Mucosa of descending colon (tissue), 3 donors: ENCODE measurements around the gene BID. TPM values are rescaled to one million over a fixed set of nuclear protein-coding genes. Genes with fewer than 3 reads are reported as not detected.

Source experiments
- ATAC-seq: fragments of 200-7000 bp; cut with Tn5 transposase; one replicate; pipeline ENCODE4 v1.9.1; 2020; ENCODE audit warnings: mild to moderate bottlenecking, moderate library complexity
- DNase-seq, 3 donors: peaks; one replicate each; pipeline ENCODE4 v3.0.0-alpha.2; 2020
- H3K36me3 ChIP-seq: fragments of 200-600 bp; one replicate; pipeline ENCODE4 v1.8.0; 2021; ENCODE audit warnings: low read depth, mild to moderate bottlenecking
- H3K4me1 ChIP-seq: fragments of 200-600 bp; one replicate; pipeline ENCODE4 v1.8.0; 2021; ENCODE audit warnings: low read depth, mild to moderate bottlenecking
- H3K4me3 ChIP-seq: fragments of 200-600 bp; one replicate; pipeline ENCODE4 v1.8.0; 2021; ENCODE audit warnings: mild to moderate bottlenecking
- H3K9me3 ChIP-seq: fragments of 200-600 bp; one replicate; pipeline ENCODE4 v1.8.0; 2021; ENCODE audit warnings: mild to moderate bottlenecking
- intact Hi-C, 2 donors: fragments of 100-400 bp; cut with DNase I in 1 of 2; cut with micrococcal nuclease in 1 of 2; formaldehyde crosslinking; loops; one replicate each; pipeline versions ENCODE4 v1.11.0 to v1.11.1; 2022; cut with DNase I, micrococcal nuclease
- total RNA-seq, 3 donors: library from RNA; stranded (reverse); fragmentation: NEBNext Ultra II Directional in 2 of 3; extraction: Animal tissue kit (Norgen Biotek cat#: 25700) in 2 of 3; gene quantifications; one replicate each; pipeline versions ENCODE4 v1.2.1 to v1.2.4, GENCODE V29; 2021 to 2023
- TF ChIP-seq, protein P1 (sequence below): fragments of 200-600 bp; IDR thresholded peaks from one replicate; pipeline ENCODE4 v1.8.0; 2022; ENCODE audit warnings: antibody characterized with exemption, mild to moderate bottlenecking
- donor health status: DM: no; HTN: no; CAD: no; lungs with moderate emphysema.
- donor health status: DM: no; HTN: no; CAD: no.
- donor health status: DM: no; HTN: yes; CAD: no.

Gene BID
- total RNA-seq, 3 donors from 2014 or later, result 17.9 to 35.0 (median 21.8) TPM

GRCh38 chr22:17773606-17774205 is 563 bp downstream of the BID start:
- DNase-seq (peak; percentile 62 to 82 (median 74)), ATAC-seq (peak; percentile 68)
- intact Hi-C loops, result no loop called here
- Histone ChIP-seq H3K4me3 (peak overlapping the region; percentile 80), H3K4me1 (peaks cover 26% of the 10 kb centered on the region), H3K36me3 (no peaks in the 10 kb centered on the region), H3K9me3 (no peaks in the 10 kb centered on the region)
- TF ChIP-seq, protein P1, sequence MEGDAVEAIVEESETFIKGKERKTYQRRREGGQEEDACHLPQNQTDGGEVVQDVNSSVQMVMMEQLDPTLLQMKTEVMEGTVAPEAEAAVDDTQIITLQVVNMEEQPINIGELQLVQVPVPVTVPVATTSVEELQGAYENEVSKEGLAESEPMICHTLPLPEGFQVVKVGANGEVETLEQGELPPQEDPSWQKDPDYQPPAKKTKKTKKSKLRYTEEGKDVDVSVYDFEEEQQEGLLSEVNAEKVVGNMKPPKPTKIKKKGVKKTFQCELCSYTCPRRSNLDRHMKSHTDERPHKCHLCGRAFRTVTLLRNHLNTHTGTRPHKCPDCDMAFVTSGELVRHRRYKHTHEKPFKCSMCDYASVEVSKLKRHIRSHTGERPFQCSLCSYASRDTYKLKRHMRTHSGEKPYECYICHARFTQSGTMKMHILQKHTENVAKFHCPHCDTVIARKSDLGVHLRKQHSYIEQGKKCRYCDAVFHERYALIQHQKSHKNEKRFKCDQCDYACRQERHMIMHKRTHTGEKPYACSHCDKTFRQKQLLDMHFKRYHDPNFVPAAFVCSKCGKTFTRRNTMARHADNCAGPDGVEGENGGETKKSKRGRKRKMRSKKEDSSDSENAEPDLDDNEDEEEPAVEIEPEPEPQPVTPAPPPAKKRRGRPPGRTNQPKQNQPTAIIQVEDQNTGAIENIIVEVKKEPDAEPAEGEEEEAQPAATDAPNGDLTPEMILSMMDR, result no peak

- ATAC-seq (peak; percentile 1), DNase-seq (no peak)
These were observed 1.2 kb downstream of the BID start for GRCh38 chr22:17772958-17773605.

GRCh38 chr22:17772249-17772957 is 1.9 kb downstream of the BID start:
- TF ChIP-seq, protein P1, result no peak
- intact Hi-C loops, result no loop called here
- DNase-seq (no peak), ATAC-seq (no peak)
- Histone ChIP-seq H3K36me3 (no peaks in the 10 kb centered on the region), H3K4me3 (no peak overlapping the region), H3K9me3 (no peaks in the 10 kb centered on the region), H3K4me1 (peaks cover 35% of the 10 kb centered on the region)

More at GRCh38 chr22:17772958-17773605, 1.2 kb downstream of the BID start:
- Histone ChIP-seq H3K4me3 (peak overlapping the region; percentile 80), H3K4me1 (peaks cover 30% of the 10 kb centered on the region), H3K9me3 (no peaks in the 10 kb centered on the region), H3K36me3 (no peaks in the 10 kb centered on the region)
- TF ChIP-seq, protein P1, result no peak
- intact Hi-C loops, result no loop called here

DNA sequence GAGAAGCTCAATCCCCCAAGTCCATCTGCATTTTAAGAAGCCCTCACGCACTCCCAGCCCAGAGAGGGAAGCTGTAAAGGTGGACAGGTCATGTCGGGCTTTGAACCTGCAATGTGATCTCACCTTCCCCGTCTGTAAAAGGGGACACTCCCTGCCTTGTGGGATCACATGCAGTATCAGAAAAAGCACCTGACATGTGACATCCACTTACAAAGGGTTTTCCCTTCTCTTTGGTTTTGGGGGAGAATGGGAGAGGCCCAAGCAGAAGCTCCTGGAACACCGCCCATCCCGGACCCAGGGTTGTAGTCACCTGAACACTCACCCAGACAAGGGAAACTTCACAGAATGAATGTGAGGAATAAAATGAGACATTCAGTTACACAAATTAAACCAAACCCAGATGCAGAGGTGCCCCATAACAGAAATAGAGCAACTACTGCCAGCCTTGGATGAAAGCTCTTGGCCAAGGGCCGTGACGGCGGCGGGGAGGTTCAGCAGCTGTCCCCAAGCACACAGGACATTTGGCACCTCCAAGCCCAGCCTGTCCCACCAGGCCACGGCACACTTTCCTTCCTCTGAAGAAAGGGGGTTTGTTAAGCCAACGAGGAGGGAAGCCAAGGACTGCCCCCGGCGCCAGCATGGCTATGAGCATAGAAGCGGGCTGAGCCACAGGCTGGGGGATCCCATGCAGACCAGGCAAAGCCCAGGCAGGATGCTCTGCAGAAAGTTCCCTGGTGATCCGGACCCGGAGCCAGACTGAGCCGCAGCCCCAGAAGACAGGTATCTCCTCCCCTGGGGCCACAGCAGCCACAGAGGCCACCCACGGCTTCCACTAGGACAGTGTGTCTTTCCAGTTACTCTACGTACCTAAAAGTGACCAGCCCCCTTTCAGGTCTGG is 3.8 kb downstream of the BID start:
- Histone ChIP-seq H3K4me1 (peaks cover 35% of the 10 kb centered on the region), H3K9me3 (no peaks in the 10 kb centered on the region), H3K36me3 (no peaks in the 10 kb centered on the region), H3K4me3 (no peak overlapping the region)
- intact Hi-C loops, result no loop called here
- ATAC-seq, result no peak
- TF ChIP-seq, protein P1, result no peak
- no peak for DNase-seq

GRCh38 chr22:17769716-17770082 is 4.6 kb downstream of the BID start:
- peak; percentile 70 for ATAC-seq
- Histone ChIP-seq H3K4me3 (no peak overlapping the region), H3K4me1 (peaks cover 35% of the 10 kb centered on the region), H3K36me3 (no peaks in the 10 kb centered on the region), H3K9me3 (no peaks in the 10 kb centered on the region)
- intact Hi-C loops, result no loop called here
- TF ChIP-seq, protein P1, result no peak
- peak; percentile 71 to 83 (median 82) for DNase-seq
